ENCODE results near the gene PPP1R14D.
A peak's percentile ranks its signal among the peaks of the same experiment; 100 is the strongest.

The PPP1R14D gene

GRCh38 chr15:40766906-40767837, 61.3 kb downstream of the PPP1R14D start:
- H3K27me3 Mint-ChIP-seq: no peaks in the 10 kb centered on the region
- no peaks in the 10 kb centered on the region for H3K36me3 Mint-ChIP-seq
- peaks cover 62% of the 10 kb centered on the region for H3K4me1 Mint-ChIP-seq
- no peaks in the 10 kb centered on the region for H3K9me3 Mint-ChIP-seq
- no peak overlapping the region for H3K4me3 Mint-ChIP-seq
- H3K27ac Mint-ChIP-seq: no peak overlapping the region

GRCh38 chr15:40766194-40766815, 62.2 kb downstream of the PPP1R14D start:
- peaks cover 61% of the 10 kb centered on the region for H3K4me1 Mint-ChIP-seq
- no peaks in the 10 kb centered on the region for H3K36me3 Mint-ChIP-seq

More at GRCh38 chr15:40766194-40766815, 62.2 kb downstream of the PPP1R14D start:
- H3K9me3 Mint-ChIP-seq: no peaks in the 10 kb centered on the region
- peak overlapping the region; percentile 30 for H3K4me3 Mint-ChIP-seq
- no peak overlapping the region for H3K27ac Mint-ChIP-seq
- H3K27me3 Mint-ChIP-seq: no peaks in the 10 kb centered on the region

Data from activated naive CD4-positive, alpha-beta T cell treated with anti-CD3 and anti-CD28 coated beads, Interleukin-2, amount 50 U/mL, for 24 hours (primary cell).